ENCODE data around the gene ITGA3. TPM values are rescaled to one million over a fixed set of nuclear protein-coding genes. Genes with fewer than 3 reads are reported as not detected.

ITGA3 gene
- total RNA-seq, 1 donor from 2014 or later, result 668 TPM

DNA sequence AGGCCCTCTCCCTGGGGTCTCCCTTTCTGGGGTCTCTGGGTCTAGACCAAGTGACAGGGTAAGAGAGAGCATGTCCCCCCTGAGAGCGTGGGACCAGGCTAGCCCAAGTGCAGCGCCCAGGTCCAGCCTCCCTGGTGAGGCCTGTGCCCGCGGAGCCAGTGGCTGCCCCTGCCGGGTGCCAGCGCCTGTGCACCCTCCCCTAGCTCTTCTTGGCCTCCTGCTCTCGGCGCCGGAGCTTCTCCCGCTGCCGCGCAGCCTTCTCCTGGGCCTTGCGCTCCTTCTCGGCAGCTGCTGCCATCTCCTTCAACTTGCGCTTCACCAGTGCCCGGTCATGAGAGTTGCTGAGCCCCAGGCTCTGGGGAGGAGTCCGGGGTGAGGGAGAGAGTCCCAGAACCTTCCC, 56.8 kb downstream of the ITGA3 start:
- no peak overlapping the region for H3K4me3 ChIP-seq (ENCODE audit: low read depth, low read length)
- no peak for DNase-seq (ENCODE audit: low read depth)
- TF ChIP-seq, protein P1, sequence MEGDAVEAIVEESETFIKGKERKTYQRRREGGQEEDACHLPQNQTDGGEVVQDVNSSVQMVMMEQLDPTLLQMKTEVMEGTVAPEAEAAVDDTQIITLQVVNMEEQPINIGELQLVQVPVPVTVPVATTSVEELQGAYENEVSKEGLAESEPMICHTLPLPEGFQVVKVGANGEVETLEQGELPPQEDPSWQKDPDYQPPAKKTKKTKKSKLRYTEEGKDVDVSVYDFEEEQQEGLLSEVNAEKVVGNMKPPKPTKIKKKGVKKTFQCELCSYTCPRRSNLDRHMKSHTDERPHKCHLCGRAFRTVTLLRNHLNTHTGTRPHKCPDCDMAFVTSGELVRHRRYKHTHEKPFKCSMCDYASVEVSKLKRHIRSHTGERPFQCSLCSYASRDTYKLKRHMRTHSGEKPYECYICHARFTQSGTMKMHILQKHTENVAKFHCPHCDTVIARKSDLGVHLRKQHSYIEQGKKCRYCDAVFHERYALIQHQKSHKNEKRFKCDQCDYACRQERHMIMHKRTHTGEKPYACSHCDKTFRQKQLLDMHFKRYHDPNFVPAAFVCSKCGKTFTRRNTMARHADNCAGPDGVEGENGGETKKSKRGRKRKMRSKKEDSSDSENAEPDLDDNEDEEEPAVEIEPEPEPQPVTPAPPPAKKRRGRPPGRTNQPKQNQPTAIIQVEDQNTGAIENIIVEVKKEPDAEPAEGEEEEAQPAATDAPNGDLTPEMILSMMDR (conservative IDR thresholded peaks at IDR 0.05; ENCODE audit: low read depth, low read length), result no peak

DNA sequence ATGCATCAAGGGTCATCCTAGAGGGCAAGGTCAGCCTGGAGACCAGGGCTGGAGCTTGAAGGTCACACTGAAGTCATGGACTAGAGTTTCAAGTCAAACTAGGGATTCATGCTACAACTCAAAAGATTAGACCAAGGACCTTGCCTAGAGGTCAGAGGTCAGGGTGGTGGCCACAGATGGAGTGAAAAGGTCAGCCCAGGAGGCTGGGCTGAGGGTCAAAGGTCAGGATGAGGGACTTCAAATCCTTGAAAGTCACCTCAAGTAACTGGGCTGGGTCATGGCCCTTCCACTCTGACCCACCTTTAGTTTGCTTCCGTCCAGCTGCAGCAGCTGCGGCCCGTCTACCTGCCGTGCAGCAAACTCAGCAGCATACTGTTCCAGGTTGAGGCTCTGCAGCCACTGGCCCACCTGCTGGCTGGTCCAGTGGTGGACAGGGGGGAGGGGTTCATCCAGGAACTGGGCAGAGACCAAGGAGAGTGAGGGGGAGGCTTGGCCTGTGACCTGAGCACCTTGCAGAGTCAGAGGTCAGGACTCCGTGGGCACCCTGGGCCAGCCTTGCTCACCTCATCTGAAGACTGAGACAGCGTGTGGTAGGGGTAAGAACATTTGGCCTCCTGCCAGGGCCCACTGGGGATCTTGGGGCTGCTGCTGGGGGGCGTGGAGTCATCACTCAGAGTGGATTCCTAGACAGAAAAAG, 57.9 kb downstream of the ITGA3 start:
- TF ChIP-seq, protein P1 (conservative IDR thresholded peaks at IDR 0.05; ENCODE audit: low read depth, low read length), result no peak
- no peak overlapping the region for H3K4me3 ChIP-seq (ENCODE audit: low read depth, low read length)
- no peak for DNase-seq (ENCODE audit: low read depth)

DNA sequence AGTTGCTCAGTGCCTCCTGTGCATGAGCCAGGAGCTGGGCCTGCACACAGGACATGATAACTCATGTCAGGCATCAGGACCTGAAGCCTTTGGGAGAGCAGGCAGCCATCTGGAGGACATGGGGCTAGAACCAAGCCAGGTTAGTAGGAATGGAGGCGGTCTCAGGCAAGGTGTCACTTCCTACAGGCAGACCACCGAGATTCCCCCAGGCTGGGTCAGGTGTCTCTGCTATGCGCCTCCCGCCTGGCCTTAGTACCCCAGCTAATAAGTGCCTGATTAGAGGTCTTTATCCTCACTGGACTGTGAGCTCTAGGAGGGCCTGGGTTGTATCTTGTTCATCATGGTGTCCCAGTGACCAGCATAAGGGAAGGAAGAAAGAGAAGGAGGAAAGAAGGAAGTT, 58.5 kb downstream of the ITGA3 start:
- TF ChIP-seq, protein P1 (conservative IDR thresholded peaks at IDR 0.05; ENCODE audit: low read depth, low read length), result no peak
- H3K4me3 ChIP-seq (ENCODE audit: low read depth, low read length), result no peak overlapping the region
- no peak for DNase-seq (ENCODE audit: low read depth)

GRCh38 chr17:50114849-50115357, 59.0 kb downstream of the ITGA3 start:
- TF ChIP-seq, protein P1 (conservative IDR thresholded peaks at IDR 0.05; ENCODE audit: low read depth, low read length), result peak; percentile 83
- no peak for DNase-seq (ENCODE audit: low read depth)
- no peak overlapping the region for H3K4me3 ChIP-seq (ENCODE audit: low read depth, low read length)

- TF ChIP-seq, protein P1 (conservative IDR thresholded peaks at IDR 0.05; ENCODE audit: low read depth, low read length), result no peak
- no peak for DNase-seq (ENCODE audit: low read depth)
- H3K4me3 ChIP-seq (ENCODE audit: low read depth, low read length), result no peak overlapping the region
These were observed 59.8 kb downstream of the ITGA3 start for GRCh38 chr17:50115756-50116155.

GRCh38 chr17:50117202-50118051, 61.5 kb downstream of the ITGA3 start:
- peak overlapping the region; percentile 16 for H3K4me3 ChIP-seq (ENCODE audit: low read depth, low read length)
- TF ChIP-seq, protein P1 (conservative IDR thresholded peaks at IDR 0.05; ENCODE audit: low read depth, low read length), result peak; percentile 63
- DNase-seq (ENCODE audit: low read depth), result no peak
